SK-MEL-5 (cell line): ENCODE data around the gene EIF4B. TPM values are rescaled to one million over a fixed set of nuclear protein-coding genes. Genes with fewer than 3 reads are reported as not detected.

Source experiments
- DNase-seq: peaks from one replicate; pipeline ENCODE4 v3.0.0-alpha.2; 2016; ENCODE audit warnings: low read depth, low spot score
- in situ Hi-C: cut with HindIII; loops from 2 replicates; pipeline ENCODE4 v1.10.0; 2016; ENCODE audit warnings: low sequenced_read_pairs, high pct_unique_total_duplicates, low pct_unique_long_range_greater_than_20kb
- total RNA-seq: library from RNA; depleted of rRNA; stranded (reverse); fragments of >200 nt; shearing (Covaris generic); gene quantifications from 2 replicates; pipeline ENCODE4 v1.2.3, GENCODE V29; 2014

EIF4B gene
- total RNA-seq, 1 experiment from 2014 or later: 1,087 TPM

GRCh38 chr12:53061404-53062010 is 55.3 kb downstream of the EIF4B start:
- in situ Hi-C loops: no loop called here
- no peak for DNase-seq

- DNase-seq: no peak
- in situ Hi-C loops: no loop called here
Measured at GRCh38 chr12:53062011-53062961, 56.0 kb downstream of the EIF4B start.

GRCh38 chr12:53062977-53063707 is 56.9 kb downstream of the EIF4B start:
- DNase-seq: no peak
- in situ Hi-C loops: no loop called here

- DNase-seq: no peak
- in situ Hi-C loops: no loop called here
Measured at GRCh38 chr12:53063708-53064612, 57.7 kb downstream of the EIF4B start.

GRCh38 chr12:53064613-53065436 is 58.6 kb downstream of the EIF4B start:
- DNase-seq: no peak
- in situ Hi-C loops: no loop called here

- no peak for DNase-seq
- in situ Hi-C loops: no loop called here
Measured at GRCh38 chr12:53065470-53065869, 59.2 kb downstream of the EIF4B start.

GRCh38 chr12:53065975-53066931 is 60.0 kb downstream of the EIF4B start:
- in situ Hi-C loops: no loop called here
- peak; percentile 75 for DNase-seq

- in situ Hi-C loops: no loop called here
- no peak for DNase-seq
Measured at GRCh38 chr12:53067074-53067992, 61.1 kb downstream of the EIF4B start.

GRCh38 chr12:53067993-53068770 is 61.9 kb downstream of the EIF4B start:
- in situ Hi-C loops: no loop called here
- DNase-seq: no peak

GRCh38 chr12:53068811-53069585 is 62.7 kb downstream of the EIF4B start:
- in situ Hi-C loops: no loop called here
- DNase-seq: no peak

- in situ Hi-C loops: no loop called here
- DNase-seq: no peak
Measured at GRCh38 chr12:53069621-53070410, 63.6 kb downstream of the EIF4B start.

- no peak for DNase-seq
- in situ Hi-C loops: no loop called here
Measured at GRCh38 chr12:53070877-53071492, 64.7 kb downstream of the EIF4B start.
